HG03095 (cell line): ENCODE results near the gene SAPCD2.

Source experiments
- ATAC-seq: cut with Tn5 transposase; IDR thresholded peaks from one replicate; pipeline ENCODE4 v1.9.1; 2021; ENCODE audit warnings: moderate library complexity; ENCODE audit not compliant: unreplicated experiment

Gene SAPCD2

DNA sequence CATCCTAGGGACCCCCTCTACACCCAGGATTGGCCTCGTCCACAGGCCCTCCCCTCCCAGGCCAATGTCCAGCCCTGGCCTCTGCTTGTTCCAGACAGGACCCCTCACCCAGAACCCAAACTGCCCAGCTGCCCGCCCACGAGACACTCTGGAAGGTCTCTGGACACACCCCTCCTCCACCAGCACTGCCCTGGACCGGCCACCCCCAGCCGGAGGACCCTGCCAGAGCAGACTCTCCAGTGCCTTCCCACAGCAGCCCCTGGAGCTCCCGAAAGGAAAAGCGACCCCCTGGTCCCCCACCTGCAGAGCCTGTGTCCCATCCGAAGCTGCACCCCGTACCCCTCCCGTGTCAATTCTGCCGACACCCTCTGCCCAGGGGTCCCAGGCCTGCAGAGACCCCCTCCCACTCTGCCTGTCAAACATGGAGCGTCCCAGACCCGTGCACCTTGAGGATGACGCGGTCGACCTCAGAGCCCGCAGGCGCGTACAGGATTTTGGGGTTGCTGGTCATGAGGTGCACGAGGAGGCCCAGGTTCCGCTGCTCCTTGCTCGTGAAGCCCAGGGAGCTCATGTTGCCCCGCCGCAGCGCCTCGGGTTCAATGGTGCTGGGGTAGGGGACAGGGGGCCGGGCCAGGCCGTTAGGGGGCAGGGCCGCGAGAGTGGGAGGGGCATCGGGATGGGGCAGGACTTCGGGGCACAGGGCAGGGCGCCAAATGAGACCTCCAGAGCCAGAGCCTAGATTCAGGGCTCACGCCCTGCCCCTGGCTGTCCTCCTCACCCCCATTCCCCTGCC is 50.3 kb downstream of the SAPCD2 start:
- no peak for ATAC-seq

DNA sequence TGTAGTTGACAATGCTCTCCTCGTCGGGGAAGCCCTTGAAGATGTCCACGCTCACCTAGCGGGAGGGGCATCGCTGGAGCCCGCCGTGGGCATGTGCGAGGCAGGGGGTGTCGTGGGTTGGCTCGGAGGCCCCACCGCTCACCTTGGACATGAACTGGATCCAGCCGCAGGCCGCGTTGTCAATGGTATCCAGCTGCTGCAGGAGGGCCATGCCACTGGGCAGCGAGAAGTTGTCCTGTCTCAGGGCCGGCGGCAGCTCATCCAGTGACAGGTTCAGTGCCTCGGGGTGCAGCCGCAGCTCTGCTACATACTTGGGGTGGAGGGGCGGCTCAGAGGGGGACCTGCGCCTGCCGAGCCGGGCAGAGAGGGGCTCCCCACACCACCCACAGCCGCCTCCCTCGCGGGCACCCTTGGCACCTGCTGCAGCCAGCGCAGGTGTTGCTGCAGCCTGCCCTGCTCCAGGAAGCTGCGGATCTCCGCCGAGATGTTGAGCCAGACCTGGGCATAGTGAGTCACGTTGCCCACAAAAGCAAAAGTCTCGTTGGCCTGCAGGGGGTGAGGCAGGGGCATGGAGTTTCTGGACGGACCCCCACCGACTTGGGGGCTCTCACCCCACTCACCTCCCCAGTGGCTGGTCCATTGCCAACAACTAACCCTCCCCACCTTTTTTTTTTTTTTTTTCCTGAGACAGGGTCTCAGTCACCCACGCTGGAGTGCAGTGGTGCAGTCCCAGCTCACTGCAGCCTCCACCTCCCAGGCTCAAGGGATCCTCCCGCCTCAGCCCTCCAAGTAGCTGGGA is 51.4 kb downstream of the SAPCD2 start:
- ATAC-seq, result no peak

DNA sequence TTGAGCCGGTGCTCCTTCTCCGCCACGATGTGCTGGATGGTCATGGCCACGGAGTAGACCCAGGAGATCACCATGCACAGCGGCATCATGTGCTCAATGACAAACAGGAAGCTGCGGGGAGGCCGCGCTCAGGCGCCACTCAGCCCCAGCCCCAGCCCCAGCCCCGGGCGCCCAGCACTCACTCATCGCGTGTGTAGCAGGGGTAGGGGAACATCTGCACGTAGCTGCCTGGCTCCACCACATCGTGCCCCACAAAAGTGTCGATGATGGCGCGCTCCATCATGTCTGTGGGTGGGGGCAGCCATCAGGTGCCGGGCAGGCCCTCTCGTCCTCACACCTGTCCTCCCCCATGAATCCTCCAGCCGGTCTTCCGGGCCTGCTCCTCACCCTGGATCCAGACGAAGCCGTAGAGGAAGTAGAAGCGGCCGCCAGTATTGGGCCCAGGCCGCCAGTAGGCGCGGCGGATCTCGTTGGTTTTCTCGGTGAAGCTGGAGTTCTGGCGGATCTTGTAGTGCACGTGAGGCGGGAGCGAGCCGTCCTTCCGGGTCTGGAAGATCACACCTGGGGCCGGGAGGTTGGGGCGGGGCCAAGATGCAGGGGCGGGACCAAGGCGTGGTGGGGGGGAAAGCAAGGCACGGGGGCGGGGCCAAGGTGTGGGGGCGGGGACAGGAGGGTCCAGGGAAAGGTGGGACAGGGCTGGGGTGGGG is 52.4 kb downstream of the SAPCD2 start:
- ATAC-seq, result no peak

DNA sequence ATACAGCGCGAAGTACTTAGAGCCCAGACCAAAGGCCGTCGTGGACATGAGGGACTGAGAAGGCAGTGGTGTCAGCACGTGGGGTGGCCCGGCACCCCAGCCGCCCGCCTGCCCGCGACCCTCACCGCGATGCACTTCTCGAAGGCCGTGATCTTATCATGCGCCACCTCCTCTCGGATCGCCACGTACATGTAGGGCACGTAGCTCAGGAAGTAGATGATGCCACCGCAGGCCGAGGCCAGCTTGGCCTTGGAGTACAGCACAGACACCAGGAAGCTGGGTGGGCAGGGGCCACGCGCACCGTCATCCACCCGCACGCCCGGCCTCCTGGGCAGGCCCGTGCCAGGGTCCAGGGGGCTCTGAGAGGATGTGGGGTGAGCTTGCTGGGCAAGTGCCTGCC is 53.3 kb downstream of the SAPCD2 start:
- ATAC-seq, result no peak

DNA sequence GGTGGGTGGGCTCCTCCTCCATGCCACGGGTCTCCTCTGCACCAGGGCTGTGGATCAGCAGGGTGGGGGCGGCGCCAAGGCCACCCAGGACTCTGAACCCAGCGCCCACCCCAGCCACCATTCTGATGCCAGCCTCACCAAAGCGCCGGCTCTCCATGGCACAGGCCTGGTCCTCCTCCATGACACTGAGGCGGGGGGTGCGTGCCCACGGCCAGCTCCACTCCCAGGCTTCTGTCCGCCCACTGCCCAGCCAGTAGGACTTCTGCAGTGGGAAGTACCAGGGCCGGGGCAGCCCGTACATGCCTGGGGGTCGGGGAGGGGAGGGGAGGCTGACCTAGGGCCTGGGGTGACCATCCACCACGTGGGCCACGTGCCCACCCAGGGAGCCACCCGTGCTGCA is 53.9 kb downstream of the SAPCD2 start:
- no peak for ATAC-seq

DNA sequence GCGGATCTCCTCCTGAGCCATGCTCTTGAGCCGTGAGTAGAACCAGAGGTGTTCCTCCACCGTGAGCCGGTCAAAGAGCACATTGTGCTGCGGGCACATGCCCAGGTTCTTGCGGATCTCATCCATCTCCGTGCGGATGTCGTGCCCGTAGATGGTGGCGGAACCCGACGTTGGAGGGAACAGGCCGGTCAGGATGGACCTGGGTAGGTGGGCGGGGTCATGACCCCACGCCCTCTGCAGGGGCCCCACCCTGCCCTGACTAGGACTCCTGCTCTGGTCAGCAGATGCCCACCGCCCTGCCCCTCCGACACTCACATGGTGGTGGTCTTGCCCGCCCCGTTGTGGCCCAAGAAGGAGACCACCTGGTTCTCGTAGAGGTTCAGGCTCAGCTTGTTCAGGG is 54.4 kb downstream of the SAPCD2 start:
- ATAC-seq, result no peak

DNA sequence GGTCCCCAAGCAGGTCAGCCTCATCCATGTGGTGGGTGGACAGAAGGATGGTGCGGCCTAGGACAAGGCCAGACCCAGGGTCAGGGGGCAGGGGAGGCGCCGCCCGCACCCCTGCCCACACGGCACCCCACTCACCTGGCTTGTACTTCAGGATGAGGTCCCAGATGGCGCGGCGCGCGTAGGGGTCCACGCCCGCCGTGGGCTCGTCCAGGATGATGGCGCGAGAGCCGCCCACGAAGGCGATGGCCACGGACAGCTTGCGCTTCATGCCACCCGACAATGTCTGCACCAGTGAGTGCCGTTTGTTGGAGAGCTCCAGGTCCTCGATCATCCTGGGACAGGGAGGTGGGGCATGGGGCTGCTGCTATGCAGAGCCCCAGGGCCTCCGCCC is 54.8 kb downstream of the SAPCD2 start:
- no peak for ATAC-seq

DNA sequence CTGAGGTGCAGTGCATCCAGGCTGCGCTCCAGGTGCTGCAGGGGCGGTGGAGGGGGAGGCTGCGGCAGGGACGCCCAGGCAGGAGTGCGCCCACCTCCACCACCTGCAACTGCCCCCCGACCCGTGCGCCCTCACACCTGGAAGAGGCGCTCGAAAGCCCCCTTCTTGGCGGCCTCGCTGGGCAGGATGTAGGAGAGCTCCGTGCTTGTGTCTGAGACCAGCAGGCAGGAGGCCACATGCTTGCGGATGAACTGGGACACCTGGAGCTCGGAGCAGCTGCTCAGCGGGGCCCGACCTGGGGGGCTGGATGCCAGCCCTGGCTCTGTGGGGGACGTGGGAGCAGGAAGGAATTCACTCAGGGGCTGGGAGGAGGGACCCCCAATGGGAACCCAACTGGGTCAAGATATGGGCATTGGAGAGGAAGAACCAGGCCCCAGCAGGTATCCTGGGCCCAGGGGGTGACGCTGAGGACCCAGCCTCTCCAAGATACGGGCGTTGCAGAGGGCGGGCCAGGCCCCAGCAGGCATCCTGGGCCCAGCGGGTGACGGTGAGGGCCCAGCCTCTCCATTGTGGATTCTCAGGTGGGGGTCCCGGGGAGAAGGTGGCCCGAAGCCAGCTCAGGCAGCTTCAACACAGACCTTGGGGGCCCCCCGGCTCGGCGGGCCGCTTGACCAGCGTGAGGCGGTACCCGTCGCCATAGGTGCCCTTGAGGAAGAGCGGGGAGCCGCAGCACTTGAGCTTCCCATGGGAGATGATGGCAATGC is 55.4 kb downstream of the SAPCD2 start:
- ATAC-seq, result no peak

DNA sequence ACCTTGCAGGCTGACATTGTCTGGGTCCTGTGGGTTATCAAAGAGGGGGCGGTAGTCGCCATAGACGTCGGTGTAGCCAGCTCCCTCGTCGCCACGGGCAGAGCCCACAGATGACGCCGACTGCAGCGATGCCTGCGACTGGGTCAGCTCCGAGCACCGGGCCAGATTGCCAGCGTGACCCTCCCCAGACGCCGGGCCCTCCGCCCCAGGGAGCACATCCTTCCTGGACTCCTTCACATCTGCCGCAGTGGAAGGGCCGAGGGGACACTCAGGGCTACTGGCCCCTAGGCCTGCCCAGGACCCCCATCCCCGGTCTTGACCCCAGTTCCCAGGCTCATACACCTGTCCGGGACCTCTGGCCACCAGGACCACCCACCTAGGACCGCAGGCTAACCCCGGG is 56.2 kb downstream of the SAPCD2 start:
- no peak for ATAC-seq

DNA sequence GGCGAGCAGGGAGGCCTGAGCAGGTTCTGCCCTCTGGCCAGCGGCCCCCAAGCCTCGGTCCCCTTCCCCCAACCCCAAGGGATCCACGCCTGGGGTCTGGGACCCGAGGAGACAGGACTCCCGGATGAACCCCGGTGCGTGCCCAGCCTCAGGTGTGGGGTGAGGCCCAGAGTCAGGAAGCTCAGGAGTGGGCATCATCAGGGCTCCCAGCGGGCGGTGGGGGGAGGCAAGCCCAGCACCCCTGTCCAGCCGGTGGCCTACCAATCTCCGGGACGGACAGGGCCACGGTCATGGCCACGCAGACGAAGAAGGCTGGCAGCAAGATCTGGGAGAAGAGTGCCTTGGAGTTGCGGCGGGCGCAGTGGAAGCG is 56.8 kb downstream of the SAPCD2 start:
- no peak for ATAC-seq

DNA sequence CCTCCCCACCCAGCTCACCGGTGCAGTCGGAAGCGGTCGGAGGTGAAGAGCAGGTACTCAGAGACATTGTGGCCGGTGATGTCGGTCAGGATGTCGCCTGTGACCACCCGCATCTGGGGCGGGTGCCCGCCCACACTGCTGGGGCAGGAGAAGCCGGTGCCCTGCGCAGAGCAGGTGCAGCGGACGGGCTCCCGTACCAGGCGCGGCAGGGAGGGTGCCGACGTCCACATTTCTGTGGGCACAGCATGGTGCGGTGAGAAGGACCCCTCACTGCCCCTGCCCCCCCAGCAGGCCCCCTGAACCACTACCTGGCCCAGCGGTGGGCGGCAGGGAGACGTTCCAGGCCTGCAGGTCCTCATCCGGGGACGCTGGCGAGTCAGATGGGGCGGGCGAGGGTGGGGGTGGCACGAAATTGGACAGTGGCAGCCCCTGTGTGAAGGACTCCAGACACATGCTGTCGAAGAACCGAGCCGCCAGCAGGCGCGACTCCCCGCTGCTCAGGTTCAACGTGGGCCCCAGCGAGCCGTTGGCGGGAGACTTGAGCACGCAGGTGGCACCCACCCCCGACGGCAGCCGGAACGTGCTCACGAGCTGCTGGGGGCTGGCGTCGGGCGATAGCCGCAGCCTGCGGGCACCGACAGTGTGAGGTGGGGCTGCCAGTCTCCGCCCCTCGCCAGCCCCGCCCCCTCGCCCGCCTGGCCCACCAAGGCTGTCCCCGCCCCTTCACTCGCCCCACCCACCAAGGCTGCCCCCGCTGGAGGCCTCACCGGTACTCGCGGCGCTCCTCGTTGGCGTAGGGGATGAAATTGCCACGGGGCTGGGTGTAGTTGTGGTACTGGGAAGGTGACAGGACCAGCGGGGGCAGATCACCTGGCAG is 57.4 kb downstream of the SAPCD2 start:
- ATAC-seq, result no peak
